Prostate gland (tissue), 2 donors: ENCODE measurements around the gene TRAPPC4.

Experiments
- CTCF ChIP-seq, 4 experiments: fragments of 200-600 bp in 2 of 4; fragments of 450-650 bp in 2 of 4; sonication (generic) in 2 of 4; IDR thresholded peaks; 1 replicate in 3 of 4; 2 replicates in 1 of 4; pipeline ENCODE4 v1.5.1; 2016 to 2019; ENCODE audit warnings: antibody characterized with exemption in 4 of 4, mild to moderate bottlenecking in 2 of 4, moderate library complexity in 2 of 4
- POLR2A ChIP-seq: fragments of 450-650 bp; IDR thresholded peaks from one replicate; pipeline ENCODE4 v1.6.1; 2016; ENCODE audit warnings: antibody characterized with exemption, mild to moderate bottlenecking
- POLR2AphosphoS5 ChIP-seq: sonication (generic); formaldehyde crosslinking; IDR thresholded peaks from one replicate; pipeline ENCODE4 v1.6.1; 2017; ENCODE audit warnings: antibody characterized with exemption

GRCh38 chr11:119038884-119039283 lies 20.3 kb downstream of the TRAPPC4 start:
- TF ChIP-seq CTCF (IDR thresholded peaks at IDR 0.05), result no peak
- TF ChIP-seq POLR2AphosphoS5, result no peak
- TF ChIP-seq POLR2A, result no peak
